ENCODE data around the gene MEPE. TPM values are rescaled to one million over a fixed set of nuclear protein-coding genes. Genes with fewer than 3 reads are reported as not detected.

MEPE gene
- 1.2 TPM for total RNA-seq

GRCh38 chr4:87832669-87833068 lies at the start of gene MEPE:
Gene MEPE, plus strand, starts transcription at chr4:87832969. Its CDS starts 1,746 bp downstream, at chr4:87834715.
- DNase-seq (ENCODE audit: low spot score in 2 of 2): no peak
- FAIRE-seq: no peak

GRCh38 chr4:87783781-87784180 lies 49.0 kb upstream of the MEPE start:
- FAIRE-seq (no peak), DNase-seq (ENCODE audit: low spot score in 2 of 2) (no peak)

GRCh38 chr4:87785731-87786509 lies 46.8 kb upstream of the MEPE start:
- no peak for FAIRE-seq
- DNase-seq (ENCODE audit: low spot score in 2 of 2): no peak

DNA sequence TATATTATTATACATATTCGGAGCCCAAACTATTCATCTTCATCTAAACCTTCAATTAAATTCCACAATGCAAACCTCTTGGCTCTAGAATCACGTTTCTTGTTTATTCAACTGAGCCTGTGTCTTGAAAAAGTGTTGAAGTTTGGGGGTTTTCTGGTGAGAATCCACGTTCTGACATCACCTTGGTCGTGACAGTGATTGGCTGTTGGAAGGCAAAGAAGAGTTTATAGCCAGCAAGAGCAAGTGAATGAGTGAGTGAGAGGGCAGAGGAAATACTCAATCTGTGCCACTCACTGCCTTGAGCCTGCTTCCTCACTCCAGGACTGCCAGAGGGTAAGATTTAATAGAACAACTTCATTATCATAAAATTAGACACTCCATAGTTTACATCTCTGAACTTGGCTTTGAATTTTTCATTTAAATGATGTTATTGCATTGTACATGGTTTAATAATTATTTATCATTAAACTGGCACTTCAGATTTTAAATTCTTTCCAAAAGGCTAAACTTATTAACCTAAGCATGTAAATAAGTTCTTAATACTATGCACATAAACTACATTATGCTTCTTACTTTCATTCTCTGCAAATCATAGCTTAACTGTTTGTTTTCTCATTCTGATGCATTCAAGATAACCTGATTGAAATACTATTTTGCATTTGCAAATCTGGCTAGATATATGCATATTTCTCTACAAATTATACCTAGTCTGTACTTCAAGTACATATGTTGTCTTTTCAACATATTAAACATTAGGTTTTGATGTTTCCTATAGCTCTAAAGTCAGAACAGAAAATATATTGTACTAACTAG lies 33.3 kb upstream of the MEPE start, which contains the start of gene IBSP:
Gene IBSP, plus strand, starts transcription at position 254 of the 813 bp plus-strand sequence. CDS start 2,808 bp downstream, outside the sequence.
- FAIRE-seq (no peak), DNase-seq (ENCODE audit: low spot score in 2 of 2) (no peak)

GRCh38 chr4:87802858-87803257 lies 29.9 kb upstream of the MEPE start:
- FAIRE-seq: no peak

DNA sequence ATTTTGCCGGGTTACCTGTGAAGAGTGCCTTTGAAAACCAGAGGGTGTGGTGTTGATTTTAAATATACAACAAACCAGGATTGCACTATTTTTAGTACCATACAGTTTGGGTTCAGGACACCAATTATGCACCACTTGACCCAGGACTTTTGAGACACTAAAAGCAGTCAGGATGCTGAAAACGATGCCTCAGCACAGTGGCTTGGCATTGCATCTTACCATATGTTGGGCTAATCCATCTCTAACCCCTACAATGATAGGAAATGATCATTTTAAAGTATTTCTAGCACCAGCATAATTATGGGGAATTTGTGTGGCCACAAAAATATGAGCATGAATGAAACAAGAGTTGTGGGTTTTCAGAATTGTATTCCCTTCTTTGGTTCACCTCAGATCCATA lies 29.3 kb upstream of the MEPE start:
- FAIRE-seq (no peak), DNase-seq (ENCODE audit: low spot score in 2 of 2) (no peak)

More at GRCh38 chr4:87802858-87803257, 29.9 kb upstream of the MEPE start:
- no peak for DNase-seq (ENCODE audit: low spot score in 2 of 2)

DNA sequence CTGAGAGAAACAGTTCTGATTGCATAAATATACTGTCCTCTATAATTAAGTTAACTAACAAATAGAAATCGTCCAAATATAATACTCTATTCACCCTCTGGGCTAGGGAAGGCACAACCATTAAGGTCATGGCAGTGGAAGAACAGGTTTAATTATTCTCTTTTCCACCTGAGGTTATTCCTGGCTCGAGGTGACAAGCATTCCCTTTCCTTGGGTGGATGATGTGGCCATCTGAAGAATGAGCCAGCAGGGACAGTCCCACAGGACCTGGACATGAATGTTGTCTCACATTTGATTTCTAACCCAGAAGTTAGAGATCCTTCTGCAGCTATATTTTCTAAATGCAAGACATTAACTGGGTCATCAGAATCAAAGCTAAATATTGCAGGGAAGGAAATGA lies 27.9 kb upstream of the MEPE start:
- no peak for DNase-seq (ENCODE audit: low spot score in 2 of 2)
- no peak for FAIRE-seq

DNA sequence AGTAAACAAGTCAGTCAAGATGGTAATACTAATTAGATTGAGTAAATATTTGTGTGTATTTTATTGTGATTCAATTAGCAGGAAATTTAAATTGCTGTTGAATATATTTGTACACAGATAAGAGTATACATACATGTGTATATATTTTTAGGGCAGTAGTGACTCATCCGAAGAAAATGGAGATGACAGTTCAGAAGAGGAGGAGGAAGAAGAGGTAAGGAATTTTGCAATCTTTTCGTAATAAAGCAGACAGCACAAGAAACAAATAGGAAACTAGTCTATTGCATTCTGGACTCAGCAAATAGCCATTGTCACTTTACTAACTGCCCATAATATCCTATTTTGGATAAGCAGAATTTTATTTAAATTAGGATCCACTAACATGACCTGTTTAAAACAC lies 26.8 kb upstream of the MEPE start:
- DNase-seq (ENCODE audit: low spot score in 2 of 2) (no peak), FAIRE-seq (no peak)

GRCh38 chr4:87806520-87806919 lies 26.2 kb upstream of the MEPE start:
- no peak for FAIRE-seq
- no peak for DNase-seq (ENCODE audit: low spot score in 2 of 2)

DNA sequence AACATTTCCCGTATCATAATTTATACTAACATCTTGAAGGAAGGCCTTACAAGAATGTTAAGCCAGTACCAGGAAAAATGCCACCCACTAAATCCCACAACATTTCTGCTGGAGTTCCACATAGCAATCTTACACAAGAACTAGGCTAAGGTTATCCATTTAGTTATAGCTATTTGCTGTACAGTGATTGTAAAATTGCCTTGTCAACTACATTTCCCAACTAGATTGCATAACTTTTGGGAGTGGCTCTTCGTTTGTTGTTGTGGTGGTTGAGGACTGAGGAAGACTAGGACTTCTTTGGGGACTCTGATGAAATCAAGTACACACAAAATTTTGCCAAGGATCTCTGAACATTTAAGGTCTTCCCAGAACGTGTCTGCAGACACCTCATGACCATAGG lies 25.4 kb upstream of the MEPE start:
- FAIRE-seq (no peak), DNase-seq (ENCODE audit: low spot score in 2 of 2) (no peak)

DNA sequence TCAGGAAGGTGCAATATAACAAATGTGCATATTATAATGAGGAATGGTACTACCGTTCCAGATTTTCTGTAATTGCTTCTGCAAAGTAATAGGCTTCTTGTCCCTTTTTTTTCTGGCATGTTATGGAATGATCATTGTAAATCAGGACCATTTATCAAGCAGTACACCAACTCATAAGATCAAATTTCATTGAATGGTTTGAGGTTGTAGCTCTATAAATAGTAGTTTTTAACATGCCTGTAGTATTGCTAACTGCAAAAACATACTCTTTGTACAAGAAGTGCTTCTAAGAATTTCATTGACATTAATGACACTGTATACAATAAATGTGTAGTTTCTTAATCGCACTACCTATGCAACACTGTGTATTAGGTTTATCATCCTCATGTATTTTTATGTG lies 20.8 kb upstream of the MEPE start:
- no peak for FAIRE-seq
- DNase-seq (ENCODE audit: low spot score in 2 of 2): no peak

DNA sequence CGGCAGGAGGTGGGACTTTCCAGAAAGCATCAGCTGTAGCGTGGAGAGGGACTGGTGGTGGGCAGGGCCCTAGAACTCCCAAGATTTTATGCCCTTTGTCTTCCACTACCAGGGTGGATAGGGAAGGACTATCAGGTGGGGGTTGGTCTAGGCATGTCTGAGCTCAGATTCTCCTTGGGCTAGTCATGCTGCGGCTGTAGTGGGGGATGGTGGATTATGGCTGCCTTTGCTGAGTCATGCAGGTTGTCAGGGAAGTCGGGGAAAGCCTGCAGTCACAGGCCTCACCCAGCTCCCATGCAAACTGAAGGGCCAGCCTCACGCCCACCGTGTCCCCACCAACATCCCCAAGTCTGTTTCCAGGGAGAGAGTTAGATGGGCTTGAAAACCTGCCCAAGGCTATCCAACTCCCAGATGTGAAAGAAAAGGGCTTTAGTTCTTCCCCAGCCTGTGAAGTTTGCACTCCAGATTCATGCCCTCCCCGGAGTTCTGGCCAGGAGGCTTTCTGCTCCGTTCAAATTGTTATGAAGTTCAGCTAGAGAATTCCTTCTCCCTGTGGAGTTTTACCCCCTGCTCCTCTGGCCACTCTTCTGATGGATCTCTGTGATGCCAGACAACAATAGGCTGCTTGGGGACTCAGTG lies 13.4 kb upstream of the MEPE start:
- FAIRE-seq (no peak), DNase-seq (ENCODE audit: low spot score in 2 of 2) (no peak)

GRCh38 chr4:87823200-87823599 lies 9.6 kb upstream of the MEPE start:
- no peak for FAIRE-seq
- no peak for DNase-seq (ENCODE audit: low spot score in 2 of 2)

DNA sequence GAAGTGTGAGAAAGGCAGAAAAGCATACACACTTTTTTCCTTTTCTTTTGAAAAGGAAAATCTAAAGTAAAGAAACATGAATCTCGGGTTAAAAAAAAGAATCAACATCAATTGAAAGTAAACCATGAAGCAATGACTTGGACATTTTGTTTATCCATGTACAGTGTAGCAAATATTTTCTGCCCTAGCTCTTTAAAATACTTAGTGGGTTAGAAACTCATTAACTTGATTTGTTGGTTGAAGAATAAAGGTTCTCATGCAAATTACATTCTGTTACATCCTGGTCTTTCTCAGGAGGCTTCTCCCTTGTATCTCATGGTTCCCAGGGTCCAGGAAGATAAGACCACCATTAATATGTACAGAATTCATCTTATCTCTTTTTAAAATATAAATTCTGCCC lies 9.0 kb upstream of the MEPE start:
- no peak for FAIRE-seq
- no peak for DNase-seq (ENCODE audit: low spot score in 2 of 2)

DNA sequence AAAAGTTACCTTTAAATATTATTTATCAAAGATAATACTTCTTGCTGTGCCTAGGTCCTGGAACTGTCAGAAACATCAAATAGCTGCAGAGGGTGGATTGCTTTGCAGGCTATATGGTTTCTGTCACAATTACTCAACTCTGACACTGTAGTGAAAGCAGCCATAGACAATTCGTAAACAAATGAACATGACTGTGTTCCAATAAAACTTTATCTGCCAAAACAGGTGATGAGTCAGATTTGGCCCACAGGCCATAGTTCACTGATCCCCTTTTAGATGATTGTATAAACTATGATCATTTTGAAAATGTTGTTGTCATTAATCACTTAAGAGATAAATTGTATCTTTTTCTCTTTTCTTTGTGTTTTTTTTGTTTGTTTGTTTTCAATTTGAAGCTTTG lies 8.4 kb upstream of the MEPE start:
- DNase-seq (ENCODE audit: low spot score in 2 of 2) (no peak), FAIRE-seq (no peak)

DNA sequence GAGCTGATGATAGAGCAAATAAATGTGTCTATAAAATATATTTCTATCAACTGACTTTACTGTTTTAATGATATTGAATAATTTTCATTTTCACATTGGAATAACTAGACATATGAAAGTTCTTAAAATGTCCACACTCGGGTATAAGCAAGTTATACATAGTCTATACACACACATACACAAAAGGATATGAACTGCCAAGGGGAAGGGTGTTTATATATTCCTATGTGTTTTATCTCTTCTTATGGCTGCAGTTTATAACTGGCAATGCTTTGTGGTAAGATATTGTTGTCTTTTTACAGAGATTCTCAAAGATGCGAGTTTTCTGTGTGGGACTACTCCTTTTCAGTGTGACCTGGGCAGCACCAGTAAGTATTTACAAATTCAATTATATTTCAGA lies 1.6 kb downstream of the MEPE start:
- FAIRE-seq: no peak
- no peak for DNase-seq (ENCODE audit: low spot score in 2 of 2)

- DNase-seq (ENCODE audit: low spot score in 2 of 2): no peak
- FAIRE-seq: no peak
Observed at GRCh38 chr4:87835197-87835596, 2.4 kb downstream of the MEPE start.

DNA sequence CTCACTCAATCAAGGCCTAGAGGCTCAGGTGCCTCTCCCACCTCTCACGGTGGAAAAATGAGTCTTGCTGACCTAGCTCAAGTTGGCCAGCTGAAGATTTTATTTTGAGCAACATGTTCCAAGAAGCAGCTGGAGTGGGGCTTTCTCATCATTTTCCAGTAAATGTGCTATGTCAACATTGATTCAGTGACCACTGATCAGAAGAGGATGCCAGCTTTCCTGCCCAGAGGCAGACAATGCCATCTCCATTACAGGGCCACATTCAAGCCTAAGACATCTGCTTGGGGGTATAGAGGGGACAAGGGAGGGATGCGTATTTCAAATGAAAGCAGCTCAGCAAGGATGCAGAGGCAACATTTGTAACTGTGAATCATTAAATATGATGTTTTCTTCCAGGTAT lies 3.0 kb downstream of the MEPE start:
- FAIRE-seq (no peak), DNase-seq (ENCODE audit: low spot score in 2 of 2) (no peak)

- DNase-seq (ENCODE audit: low spot score in 2 of 2): no peak
- peak; percentile 17 for FAIRE-seq
Observed at GRCh38 chr4:87838205-87838604, 5.4 kb downstream of the MEPE start.

- no peak for DNase-seq (ENCODE audit: low spot score in 2 of 2)
- FAIRE-seq: no peak
Observed at GRCh38 chr4:87838890-87839591, 6.3 kb downstream of the MEPE start.

- FAIRE-seq: peak; percentile 80
Observed at GRCh38 chr4:87839592-87839946, 6.8 kb downstream of the MEPE start.

More at GRCh38 chr4:87839592-87839946, 6.8 kb downstream of the MEPE start:
- no peak for DNase-seq (ENCODE audit: low spot score in 2 of 2)

Data from frontal cortex (tissue), 4 donors.